C4-2B (cell line): Measurements from ENCODE around the gene CDK5.

Source experiments
- H3K27ac ChIP-seq: fragments of 450-650 bp; 2 replicates; pipeline ENCODE4 v1.5.1; 2017
- ZFX ChIP-seq: fragments of 450-650 bp; IDR thresholded peaks from 2 replicates; pipeline ENCODE4 v1.6.1; 2017
- TF ChIP-seq, protein P1 (sequence below): fragments of 450-650 bp; conservative IDR thresholded peaks from 2 replicates; pipeline ENCODE4 v1.5.1; 2017; ENCODE audit warnings: mild to moderate bottlenecking

CDK5 gene

DNA sequence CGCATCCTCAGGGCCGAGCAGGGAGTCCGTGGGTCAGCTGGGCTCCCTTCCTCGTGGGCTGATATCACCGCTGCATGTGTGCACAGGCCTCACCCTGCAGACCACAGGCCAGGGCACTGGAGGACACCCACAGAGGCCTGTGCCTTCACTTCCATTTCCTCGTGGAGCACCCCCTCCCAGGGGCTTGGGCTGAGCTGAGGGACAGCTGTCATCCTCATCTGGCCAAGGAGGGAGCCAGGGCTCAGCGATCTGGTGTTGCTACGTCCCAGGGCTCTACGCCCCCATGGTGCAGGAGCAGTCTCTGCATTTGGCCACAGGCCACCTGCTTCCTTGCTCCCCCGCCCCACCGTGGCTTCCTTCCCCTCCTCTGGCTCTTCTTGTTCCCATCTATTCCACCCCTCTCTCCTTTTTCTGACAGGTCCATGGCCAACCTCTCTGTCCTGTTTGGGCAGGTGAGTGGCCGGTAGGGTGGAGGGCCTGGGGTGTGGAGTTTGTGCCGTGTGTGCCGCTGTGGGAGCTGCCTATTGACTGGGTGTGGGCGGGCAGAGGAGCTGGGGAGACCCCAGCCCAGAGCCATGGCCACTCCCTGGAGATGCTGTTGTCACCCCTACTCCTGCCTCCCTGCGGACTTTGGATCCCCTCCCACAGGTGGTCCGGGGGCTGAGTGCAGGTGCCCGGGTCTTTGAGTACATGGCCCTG is 17.7 kb downstream of the CDK5 start:
- TF ChIP-seq, protein P1, sequence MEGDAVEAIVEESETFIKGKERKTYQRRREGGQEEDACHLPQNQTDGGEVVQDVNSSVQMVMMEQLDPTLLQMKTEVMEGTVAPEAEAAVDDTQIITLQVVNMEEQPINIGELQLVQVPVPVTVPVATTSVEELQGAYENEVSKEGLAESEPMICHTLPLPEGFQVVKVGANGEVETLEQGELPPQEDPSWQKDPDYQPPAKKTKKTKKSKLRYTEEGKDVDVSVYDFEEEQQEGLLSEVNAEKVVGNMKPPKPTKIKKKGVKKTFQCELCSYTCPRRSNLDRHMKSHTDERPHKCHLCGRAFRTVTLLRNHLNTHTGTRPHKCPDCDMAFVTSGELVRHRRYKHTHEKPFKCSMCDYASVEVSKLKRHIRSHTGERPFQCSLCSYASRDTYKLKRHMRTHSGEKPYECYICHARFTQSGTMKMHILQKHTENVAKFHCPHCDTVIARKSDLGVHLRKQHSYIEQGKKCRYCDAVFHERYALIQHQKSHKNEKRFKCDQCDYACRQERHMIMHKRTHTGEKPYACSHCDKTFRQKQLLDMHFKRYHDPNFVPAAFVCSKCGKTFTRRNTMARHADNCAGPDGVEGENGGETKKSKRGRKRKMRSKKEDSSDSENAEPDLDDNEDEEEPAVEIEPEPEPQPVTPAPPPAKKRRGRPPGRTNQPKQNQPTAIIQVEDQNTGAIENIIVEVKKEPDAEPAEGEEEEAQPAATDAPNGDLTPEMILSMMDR = no peak
- TF ChIP-seq ZFX = no peak
- H3K27ac ChIP-seq = no peak overlapping the region

DNA sequence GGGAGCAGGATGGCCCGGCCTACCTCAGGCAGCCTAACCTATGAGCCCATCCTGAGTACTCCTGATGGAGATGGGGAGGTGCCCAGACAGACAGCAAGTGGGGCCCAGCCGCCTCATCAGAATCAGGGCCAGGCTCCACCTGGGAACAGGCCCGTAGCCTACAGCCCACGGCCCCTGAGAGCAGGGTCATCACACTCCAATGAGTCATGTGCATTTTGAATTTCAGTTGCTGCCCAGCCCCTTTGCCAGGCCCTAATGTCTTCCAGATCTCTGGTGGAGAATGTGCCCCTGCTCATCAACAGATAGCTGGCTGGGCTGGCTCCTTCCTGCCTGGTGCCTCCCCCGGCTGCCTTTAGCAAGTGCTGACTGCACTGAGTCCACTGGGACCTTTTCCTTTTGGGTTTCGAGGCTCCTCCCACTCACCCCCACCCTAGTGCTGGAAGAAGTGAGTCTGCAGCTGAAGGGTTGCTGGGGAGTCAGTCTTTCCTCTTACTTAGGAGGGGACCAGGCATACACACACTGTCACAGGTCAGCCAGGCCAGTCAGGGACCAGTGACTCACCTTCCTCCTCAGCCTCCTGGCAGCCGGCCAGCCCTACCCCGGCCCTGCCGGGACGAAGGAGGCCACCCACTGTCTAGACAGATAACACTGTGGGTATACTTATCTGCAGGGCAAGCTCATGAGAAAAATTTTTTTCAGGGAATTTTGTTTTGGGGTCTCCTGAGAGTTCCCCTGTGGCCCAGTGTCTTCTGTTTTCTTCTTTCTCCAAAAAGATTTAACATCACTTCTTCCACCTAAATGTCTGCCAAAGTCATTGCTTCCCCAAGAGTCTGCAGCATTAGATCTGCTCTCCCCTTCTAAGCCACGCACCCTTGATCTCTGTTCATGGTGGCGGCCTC is 18.5 kb downstream of the CDK5 start:
- TF ChIP-seq, protein P1 = no peak
- no peak for TF ChIP-seq ZFX
- no peak overlapping the region for H3K27ac ChIP-seq

DNA sequence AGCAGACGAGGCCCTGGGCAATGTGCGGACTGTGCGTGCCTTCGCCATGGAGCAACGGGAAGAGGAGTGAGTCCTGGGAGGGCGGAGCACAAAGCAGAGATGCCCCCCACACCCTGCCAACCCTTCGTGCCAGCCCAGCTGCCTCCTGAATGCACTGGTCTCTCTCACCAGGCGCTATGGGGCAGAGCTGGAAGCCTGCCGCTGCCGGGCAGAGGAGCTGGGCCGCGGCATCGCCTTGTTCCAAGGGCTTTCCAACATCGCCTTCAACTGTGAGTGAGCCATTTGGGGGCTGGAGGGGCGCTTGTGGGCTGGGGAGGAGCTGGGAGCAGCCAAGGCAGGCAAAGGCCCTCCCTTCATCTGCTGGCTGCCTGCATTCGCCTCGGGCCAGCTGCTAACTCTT is 21.8 kb downstream of the CDK5 start:
- H3K27ac ChIP-seq = no peak overlapping the region
- TF ChIP-seq ZFX = no peak
- TF ChIP-seq, protein P1 = no peak

- TF ChIP-seq ZFX = no peak
- TF ChIP-seq, protein P1 = no peak
- no peak overlapping the region for H3K27ac ChIP-seq
Measured at GRCh38 chr7:151035026-151035717, 22.5 kb downstream of the CDK5 start.

- no peak for TF ChIP-seq ZFX
- TF ChIP-seq, protein P1 = no peak
- no peak overlapping the region for H3K27ac ChIP-seq
Measured at GRCh38 chr7:151034312-151035025, 23.2 kb downstream of the CDK5 start.

- H3K27ac ChIP-seq = no peak overlapping the region
- TF ChIP-seq, protein P1 = no peak
- TF ChIP-seq ZFX = no peak
Measured at GRCh38 chr7:151033864-151034249, 23.8 kb downstream of the CDK5 start.
